Neutrophil (primary cell): ENCODE data around the gene MDK.
A peak's percentile ranks its signal among the peaks of the same experiment; 100 is the strongest.

ENCODE experiments used
- H3K27ac ChIP-seq: fragments of 200-600 bp; sonication (generic); 2 replicates; pipeline ENCODE4 v1.5.1; 2016; ENCODE audit warnings: mild to moderate bottlenecking, moderate library complexity
- H3K27me3 ChIP-seq: fragments of 200-600 bp; sonication (generic); 2 replicates; pipeline ENCODE4 v1.6.0; 2016; ENCODE audit warnings: mild to moderate bottlenecking
- H3K36me3 ChIP-seq: fragments of 200-600 bp; sonication (generic); 2 replicates; pipeline ENCODE4 v1.5.1; 2017
- H3K4me1 ChIP-seq, 2 experiments: fragments of 200-600 bp in 1 of 2; sonication (generic) in 1 of 2; 1 replicate in 1 of 2; 2 replicates in 1 of 2; pipeline versions ENCODE4 v1.5.1 to v1.6.1; 2013 to 2016; ENCODE audit warnings: low read depth in 1 of 2, low read length in 1 of 2, mild to moderate bottlenecking in 1 of 2, moderate library complexity in 1 of 2; ENCODE audit not compliant: control insufficient read depth in 1 of 2, insufficient read depth in 1 of 2
- H3K4me3 ChIP-seq, 2 experiments: fragments of 200-600 bp in 1 of 2; sonication (generic) in 1 of 2; 1 replicate in 1 of 2; 2 replicates in 1 of 2; pipeline ENCODE4 v1.5.1; 2013 to 2016; ENCODE audit warnings: low read depth in 1 of 2, low read length in 1 of 2, mild to moderate bottlenecking in 1 of 2, moderate library complexity in 1 of 2
- H3K9me3 ChIP-seq: fragments of 200-600 bp; sonication (generic); 2 replicates; pipeline ENCODE4 v1.5.1; 2016
- TF ChIP-seq, protein P1 (sequence below): fragments of 200-600 bp; sonication (generic); IDR thresholded peaks from 2 replicates; pipeline ENCODE4 v1.5.1; 2016; ENCODE audit warnings: antibody characterized with exemption

The MDK gene

DNA sequence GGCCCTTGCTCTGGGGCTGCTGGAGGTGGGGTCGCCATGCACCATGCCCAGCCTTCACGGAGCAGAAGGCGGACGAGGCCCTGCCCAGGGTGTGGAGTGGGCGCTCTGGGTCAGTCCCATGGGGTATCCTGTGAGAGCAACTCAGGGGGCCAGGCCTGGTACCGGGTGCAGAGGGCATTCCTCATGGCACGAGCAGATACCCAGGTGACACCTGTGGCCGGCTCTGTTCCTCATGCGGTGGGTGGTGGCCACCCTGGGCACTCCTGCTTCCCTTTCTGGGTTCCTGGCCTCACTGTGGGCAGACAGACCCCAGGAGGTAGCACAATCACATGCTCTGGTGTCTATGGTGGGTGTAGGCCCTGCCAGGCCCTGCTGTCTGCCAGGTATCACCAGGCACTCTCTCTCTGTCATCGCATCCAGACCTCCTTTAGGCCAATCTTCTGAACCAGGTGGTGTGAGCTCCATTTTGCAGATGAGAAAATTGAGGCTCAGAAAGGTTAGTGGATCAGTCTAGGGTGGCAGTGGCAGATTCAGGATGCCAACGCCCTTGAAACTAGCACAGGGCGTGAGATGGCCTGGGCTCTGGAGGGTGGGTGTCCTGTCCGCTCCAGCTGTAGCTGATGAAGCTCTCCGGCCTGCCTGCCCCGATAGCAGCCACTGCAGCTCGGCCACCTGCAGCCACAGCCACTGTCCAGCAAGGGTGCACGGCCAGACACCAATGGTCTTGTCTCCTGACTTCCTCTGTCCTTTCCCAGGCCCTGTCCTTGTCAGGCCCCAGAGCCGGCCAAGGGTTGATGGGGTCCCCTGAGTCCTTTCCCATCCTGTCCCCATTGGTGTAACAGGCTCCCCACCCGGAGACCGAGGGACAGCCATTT lies 19.1 kb upstream of the MDK start:
- peak overlapping the region; percentile 88 for H3K27ac ChIP-seq
- peaks cover 71 to 80% of the 10 kb centered on the region in 2 experiments for H3K4me1 ChIP-seq
- TF ChIP-seq, protein P1, sequence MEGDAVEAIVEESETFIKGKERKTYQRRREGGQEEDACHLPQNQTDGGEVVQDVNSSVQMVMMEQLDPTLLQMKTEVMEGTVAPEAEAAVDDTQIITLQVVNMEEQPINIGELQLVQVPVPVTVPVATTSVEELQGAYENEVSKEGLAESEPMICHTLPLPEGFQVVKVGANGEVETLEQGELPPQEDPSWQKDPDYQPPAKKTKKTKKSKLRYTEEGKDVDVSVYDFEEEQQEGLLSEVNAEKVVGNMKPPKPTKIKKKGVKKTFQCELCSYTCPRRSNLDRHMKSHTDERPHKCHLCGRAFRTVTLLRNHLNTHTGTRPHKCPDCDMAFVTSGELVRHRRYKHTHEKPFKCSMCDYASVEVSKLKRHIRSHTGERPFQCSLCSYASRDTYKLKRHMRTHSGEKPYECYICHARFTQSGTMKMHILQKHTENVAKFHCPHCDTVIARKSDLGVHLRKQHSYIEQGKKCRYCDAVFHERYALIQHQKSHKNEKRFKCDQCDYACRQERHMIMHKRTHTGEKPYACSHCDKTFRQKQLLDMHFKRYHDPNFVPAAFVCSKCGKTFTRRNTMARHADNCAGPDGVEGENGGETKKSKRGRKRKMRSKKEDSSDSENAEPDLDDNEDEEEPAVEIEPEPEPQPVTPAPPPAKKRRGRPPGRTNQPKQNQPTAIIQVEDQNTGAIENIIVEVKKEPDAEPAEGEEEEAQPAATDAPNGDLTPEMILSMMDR: no peak

GRCh38 chr11:46363031-46363407 lies 18.4 kb upstream of the MDK start:
- H3K27ac ChIP-seq: peak overlapping the region; percentile 88

More for the DNA sequence above, 19.1 kb upstream of the MDK start:
- peaks cover 28% of the 10 kb centered on the region for H3K36me3 ChIP-seq
- H3K27me3 ChIP-seq: no peaks in the 10 kb centered on the region
- peak overlapping the region; percentile 58 to 69 for H3K4me3 ChIP-seq
- H3K9me3 ChIP-seq: no peaks in the 10 kb centered on the region

GRCh38 chr11:46363455-46364005 lies 17.9 kb upstream of the MDK start:
- Histone ChIP-seq H3K27me3 (no peaks in the 10 kb centered on the region), H3K9me3 (no peaks in the 10 kb centered on the region), H3K36me3 (peaks cover 39% of the 10 kb centered on the region), H3K4me3 (peak overlapping the region; percentile 58 to 69), H3K27ac (peak overlapping the region; percentile 88), H3K4me1 (peaks cover 59 to 75% of the 10 kb centered on the region in 2 experiments)
- TF ChIP-seq, protein P1: no peak

More at GRCh38 chr11:46363031-46363407, 18.4 kb upstream of the MDK start:
- Histone ChIP-seq H3K9me3 (no peaks in the 10 kb centered on the region), H3K27me3 (no peaks in the 10 kb centered on the region), H3K4me1 (peaks cover 64 to 80% of the 10 kb centered on the region in 2 experiments), H3K36me3 (peaks cover 34% of the 10 kb centered on the region), H3K4me3 (peak overlapping the region; percentile 58 to 69)
- TF ChIP-seq, protein P1: no peak

DNA sequence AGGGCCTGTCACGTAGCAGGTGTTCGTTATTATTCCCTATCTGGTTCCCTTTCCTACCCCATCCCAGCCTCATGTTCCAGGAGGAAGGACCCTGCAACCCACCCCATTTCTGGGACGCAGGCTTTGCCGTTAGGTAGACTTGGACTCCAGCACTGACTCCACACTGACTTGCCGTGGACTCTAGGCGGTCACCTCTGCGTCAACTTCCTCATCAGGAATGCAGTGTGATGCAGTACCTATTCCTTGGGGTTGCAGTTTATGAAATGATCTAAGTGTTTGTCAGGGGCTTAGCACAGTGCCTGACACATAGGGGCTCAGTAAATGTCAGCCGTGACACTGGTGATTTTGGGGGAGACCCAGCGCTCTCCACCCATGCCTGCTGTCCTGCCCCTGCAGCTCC lies 17.4 kb upstream of the MDK start:
- peak overlapping the region in 1 of 2 experiments; percentile 69 for H3K4me3 ChIP-seq
- H3K36me3 ChIP-seq: peaks cover 45% of the 10 kb centered on the region
- TF ChIP-seq, protein P1: no peak
- peaks cover 59 to 70% of the 10 kb centered on the region in 2 experiments for H3K4me1 ChIP-seq
- H3K27me3 ChIP-seq: no peaks in the 10 kb centered on the region
- no peaks in the 10 kb centered on the region for H3K9me3 ChIP-seq
- peak overlapping the region; percentile 88 for H3K27ac ChIP-seq

DNA sequence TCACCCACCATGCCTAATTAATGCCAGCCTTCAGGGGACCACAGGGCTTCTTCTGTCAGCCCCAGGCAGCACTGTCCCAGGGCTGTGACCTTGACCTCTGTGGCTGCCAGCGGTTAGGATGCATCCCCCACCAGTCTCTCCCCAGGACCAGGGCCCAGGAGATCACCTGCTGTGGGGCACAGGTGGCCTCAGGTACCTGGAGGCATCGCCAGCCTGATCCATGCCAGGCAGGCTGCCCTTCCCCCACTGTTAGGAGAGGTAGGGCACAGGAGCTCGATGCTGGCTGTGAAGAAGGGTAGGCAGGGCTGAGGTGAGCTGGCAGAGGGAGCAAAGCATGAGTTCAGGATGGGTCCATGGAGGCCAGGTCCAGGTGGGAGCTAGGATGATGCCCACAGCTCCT lies 16.7 kb upstream of the MDK start:
- H3K27ac ChIP-seq: peak overlapping the region; percentile 88
- H3K4me1 ChIP-seq: peaks cover 57 to 65% of the 10 kb centered on the region in 2 experiments
- no peaks in the 10 kb centered on the region for H3K27me3 ChIP-seq
- no peaks in the 10 kb centered on the region for H3K9me3 ChIP-seq
- no peak overlapping the region for H3K4me3 ChIP-seq
- peaks cover 52% of the 10 kb centered on the region for H3K36me3 ChIP-seq
- TF ChIP-seq, protein P1: no peak
